ENCODE results near the gene DAW1.

The DAW1 gene

DNA sequence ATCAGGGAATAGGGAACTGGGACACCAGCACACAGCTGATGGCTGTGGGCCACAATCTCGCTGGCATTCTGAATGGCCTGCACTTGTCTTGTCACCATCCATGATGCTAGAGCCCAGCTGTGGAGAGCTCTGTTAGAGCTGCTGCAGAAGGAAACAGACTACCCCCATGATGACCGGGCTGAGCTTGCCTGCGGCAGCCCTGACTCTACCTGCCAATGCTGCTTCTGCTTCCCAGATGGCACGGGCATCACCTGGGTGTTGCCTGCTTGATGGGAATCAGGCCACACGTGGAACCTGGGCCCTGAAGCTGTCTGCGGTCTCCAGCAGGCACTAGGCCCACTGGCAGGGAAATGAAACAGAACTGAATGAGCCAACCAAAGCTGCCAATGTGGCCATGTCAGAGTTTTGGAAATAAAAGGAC is 11.2 kb upstream of the DAW1 start:
- no peak for DNase-seq (ENCODE audit: low read depth, low spot score)

GRCh38 chr2:227861011-227861410 is 10.4 kb upstream of the DAW1 start:
- DNase-seq (ENCODE audit: low read depth, low spot score) = no peak
- peak overlapping the region; percentile 9 for H3K27ac ChIP-seq

More for the DNA sequence above, 11.2 kb upstream of the DAW1 start:
- H3K27ac ChIP-seq = peak overlapping the region; percentile 9

DNA sequence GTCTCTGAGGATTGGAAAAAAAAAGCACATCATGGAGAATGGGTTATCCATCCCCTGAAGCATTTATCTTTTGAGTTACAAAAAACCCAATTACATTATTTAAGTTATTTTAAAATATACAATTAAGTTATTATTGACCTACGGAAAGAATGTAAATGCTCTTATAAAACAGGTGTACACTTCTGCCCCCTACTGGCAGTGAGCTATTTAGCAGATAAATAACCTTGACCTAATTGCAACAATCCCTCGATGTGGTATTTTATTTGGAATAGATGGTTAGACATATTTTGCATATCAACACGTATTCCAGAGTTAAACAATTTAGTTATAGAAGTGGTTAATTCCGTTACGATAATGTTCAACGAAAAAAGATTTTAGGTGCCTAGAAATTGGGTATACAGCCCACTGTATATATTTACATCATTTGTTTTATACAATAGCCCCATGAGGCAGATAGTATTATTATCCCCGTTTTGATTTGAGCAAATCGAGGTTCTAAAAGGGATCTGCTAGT is 9.1 kb upstream of the DAW1 start:
- peak overlapping the region; percentile 90 for H3K27ac ChIP-seq
- no peak for DNase-seq (ENCODE audit: low read depth, low spot score)

DNA sequence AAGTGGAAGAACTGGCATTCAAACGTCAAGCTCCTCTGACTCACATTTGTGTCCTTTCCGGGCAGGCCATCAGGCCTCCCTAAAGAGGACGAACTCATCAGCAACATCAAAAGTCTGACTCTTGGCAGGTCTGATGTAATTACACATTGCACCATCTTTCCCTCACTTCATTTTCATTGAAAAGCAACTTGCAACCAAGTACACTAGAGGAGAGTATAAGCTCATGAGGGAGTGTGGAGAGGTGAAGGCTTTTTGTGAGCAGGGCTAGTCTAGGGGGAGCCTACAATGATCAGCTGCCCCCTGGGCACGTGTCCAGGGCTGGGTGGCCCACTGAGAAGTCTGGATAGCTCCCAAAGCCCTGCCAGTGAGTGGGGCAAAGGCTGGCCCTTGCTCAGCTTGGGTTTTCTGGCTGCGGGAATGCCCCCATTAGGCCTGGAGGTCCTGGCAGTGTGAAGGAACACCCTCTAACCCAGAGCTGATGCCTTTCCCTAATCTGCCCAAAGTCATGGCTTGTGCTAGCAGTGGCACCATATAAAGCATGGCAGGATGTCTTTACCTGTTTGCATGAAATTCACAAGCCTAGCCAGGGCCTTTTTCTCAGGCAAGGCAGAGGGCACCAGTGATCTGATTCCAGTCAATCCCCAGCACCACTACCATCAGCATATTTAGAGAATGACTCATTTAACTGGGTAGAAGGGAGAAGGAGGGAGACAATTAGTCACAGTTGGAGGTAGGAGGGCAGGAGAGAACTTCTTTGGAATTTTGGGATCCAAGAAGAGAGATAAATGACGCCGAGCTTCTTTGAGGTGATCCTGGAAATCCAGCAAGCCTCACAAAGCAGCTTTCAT is 8.5 kb upstream of the DAW1 start:
- DNase-seq (ENCODE audit: low read depth, low spot score) = peak; percentile 46
- H3K27ac ChIP-seq = peak overlapping the region; percentile 90

GRCh38 chr2:227864161-227864756 is 7.2 kb upstream of the DAW1 start:
- DNase-seq (ENCODE audit: low read depth, low spot score) = no peak
- no peak overlapping the region for H3K27ac ChIP-seq

DNA sequence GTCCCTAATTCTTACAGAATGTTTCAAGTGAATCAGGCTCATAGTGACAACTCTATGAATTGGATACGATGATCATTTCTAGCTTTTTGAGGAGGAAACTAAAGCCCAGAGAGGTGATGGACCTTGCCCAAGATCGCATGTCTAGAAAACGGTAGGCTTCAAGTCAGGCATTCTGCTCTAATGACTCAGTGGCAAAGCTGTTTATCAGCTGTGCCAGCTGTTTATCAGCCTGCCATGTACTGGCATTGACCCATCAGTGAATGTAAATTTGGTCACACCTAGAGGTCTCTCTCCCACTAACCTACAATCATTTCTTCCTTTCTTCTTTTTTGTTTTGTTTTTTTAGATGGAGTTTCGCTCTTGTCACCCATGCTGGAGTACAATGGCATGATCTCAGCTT is 6.1 kb upstream of the DAW1 start:
- DNase-seq (ENCODE audit: low read depth, low spot score) = no peak
- H3K27ac ChIP-seq = no peak overlapping the region

DNA sequence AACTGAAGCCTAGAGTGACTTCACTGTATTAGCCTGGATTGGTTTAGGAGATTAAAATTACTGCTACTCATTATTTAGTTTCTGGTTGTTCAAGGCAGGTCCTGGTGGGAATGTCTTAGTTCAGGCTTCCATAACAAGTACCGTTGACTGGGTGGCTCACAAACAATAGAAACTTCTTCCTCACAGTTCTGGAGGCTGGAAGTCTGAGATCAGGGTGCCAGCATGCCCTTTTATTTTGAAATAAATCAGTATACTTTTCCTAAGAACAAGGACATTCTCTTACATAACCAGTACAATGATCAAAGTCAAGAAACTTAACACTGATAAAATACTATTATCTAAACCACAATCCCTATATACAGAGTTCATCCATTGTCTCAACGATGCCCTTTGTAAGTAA is 4.0 kb upstream of the DAW1 start:
- no peak for DNase-seq (ENCODE audit: low read depth, low spot score)
- H3K27ac ChIP-seq = no peak overlapping the region

DNA sequence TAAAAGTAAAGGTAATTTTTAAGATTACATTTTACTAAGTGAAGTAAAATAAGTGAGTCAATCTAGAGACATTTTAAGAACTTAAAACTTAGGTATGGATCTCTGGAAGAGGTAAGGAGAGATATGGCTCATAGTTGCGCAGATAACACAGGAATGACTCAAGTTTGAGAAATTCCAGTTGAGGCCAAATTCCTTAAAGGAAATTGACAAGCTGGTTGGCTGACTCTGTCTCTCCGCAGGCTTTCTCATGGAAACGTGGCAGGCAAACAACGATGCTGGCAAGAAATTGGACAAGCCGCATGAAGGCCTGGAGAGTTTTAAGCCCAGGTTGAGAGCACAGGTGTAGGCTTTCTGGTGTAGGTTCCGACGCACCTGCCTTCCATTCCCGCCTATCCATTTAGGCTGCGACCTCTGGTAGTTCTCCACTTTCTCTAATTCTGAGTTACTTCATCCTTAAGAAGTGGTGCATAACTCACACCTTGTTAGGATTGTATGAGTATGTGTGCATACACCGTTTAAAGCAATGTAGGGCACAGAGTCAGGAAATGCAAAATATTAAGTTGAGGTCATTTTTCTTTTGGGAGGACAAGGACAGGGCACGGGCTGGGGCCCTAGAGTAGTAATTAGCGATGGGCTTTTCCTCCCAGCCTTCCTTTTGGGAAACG is 589 bp upstream of the DAW1 start:
- no peak for DNase-seq (ENCODE audit: low read depth, low spot score)
- peak overlapping the region; percentile 18 for H3K27ac ChIP-seq

GRCh38 chr2:227872676-227873075 is 1.2 kb downstream of the DAW1 start:
- H3K27ac ChIP-seq = no peak overlapping the region
- no peak for DNase-seq (ENCODE audit: low read depth, low spot score)

DNA sequence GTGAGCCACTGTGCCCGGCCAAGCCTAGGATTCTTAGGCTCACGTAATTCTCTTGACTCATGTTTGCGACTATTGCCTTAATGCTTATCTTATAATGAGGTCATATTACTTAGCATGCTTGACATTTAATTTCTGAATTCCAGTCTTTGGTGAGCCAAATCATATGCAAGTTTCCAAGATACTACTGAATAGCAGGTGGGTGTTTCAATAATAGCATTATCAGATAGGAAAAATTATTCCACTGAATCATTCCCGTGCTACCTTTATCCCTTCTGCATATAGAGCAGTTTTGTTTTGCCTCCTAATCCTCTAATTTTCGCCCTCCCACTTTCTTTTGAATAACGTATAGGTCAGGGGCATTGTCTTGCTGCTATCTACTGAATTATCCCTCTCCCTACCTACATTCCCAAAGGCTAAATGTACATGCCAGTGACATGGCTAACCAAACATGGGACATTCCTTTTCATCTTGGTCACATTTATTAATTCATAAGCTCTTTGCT is 4.9 kb downstream of the DAW1 start:
- DNase-seq (ENCODE audit: low read depth, low spot score) = no peak
- no peak overlapping the region for H3K27ac ChIP-seq

- DNase-seq (ENCODE audit: low read depth, low spot score) = no peak
- no peak overlapping the region for H3K27ac ChIP-seq
Measured at GRCh38 chr2:227877421-227878310, 6.2 kb downstream of the DAW1 start.

DNA sequence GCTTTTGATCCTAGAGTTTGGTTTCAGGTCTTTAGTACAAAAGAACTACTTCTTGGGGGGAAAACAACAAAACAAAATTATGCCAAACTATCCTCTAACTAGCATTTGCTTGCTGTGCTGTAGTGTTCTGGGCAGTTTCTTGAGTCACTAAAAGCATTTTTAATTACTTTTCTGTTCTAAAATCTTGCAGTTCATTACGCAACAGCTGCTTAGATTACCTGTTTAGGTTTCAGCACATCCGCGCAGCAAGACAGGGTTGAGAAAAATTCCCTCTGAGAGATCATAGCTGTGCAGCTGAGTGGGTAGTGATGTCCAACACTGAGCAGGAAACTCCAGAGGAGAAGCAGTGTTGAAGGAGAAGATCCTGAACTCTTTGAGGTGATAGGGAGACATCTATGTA is 9.0 kb downstream of the DAW1 start:
- no peak overlapping the region for H3K27ac ChIP-seq
- no peak for DNase-seq (ENCODE audit: low read depth, low spot score)

- H3K27ac ChIP-seq = no peak overlapping the region
- DNase-seq (ENCODE audit: low read depth, low spot score) = no peak
Measured at GRCh38 chr2:227881866-227882517, 10.6 kb downstream of the DAW1 start.

DNA sequence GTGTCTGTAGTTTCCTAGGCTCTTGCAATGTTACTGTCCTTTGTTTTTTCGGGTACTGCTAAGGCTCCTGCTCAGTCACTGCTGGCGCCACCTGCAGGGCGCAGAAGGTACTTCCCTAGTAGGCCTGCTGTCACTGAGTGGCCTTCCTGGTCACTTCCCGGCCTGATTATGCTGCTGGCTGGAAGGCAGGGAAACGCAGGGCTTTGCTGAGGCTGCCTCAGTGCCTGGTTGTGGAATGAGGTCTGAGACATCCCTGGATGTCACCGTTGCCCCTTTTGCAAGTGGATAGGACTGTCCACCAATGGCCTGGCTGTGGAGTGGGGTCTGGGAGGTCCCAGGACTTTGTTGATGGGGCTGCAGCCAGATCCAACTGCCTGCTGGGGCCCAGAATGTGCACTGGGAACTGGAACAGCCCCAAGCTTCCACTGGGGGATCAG is 13.1 kb downstream of the DAW1 start:
- DNase-seq (ENCODE audit: low read depth, low spot score) = no peak
- H3K27ac ChIP-seq = no peak overlapping the region

DNA sequence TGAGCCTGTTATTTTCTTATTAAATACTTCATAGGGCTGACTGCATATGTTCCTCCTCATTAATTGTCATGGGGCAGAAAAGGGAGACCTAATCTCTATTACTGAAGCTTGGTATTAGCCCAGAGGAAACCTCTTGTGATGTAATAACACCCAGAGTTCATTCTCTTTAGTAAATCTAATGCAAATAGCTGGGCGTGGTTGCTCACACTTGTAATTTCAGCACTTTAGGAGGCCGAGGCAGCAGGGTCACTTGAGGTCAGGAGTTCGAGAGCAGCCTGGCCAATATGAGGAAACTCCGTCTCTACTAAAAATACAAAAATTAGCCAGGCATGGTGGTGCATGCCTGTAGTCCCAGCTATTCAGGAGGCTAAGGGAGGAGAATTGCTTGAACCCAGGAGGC is 14.7 kb downstream of the DAW1 start:
- no peak overlapping the region for H3K27ac ChIP-seq
- DNase-seq (ENCODE audit: low read depth, low spot score) = no peak

DNA sequence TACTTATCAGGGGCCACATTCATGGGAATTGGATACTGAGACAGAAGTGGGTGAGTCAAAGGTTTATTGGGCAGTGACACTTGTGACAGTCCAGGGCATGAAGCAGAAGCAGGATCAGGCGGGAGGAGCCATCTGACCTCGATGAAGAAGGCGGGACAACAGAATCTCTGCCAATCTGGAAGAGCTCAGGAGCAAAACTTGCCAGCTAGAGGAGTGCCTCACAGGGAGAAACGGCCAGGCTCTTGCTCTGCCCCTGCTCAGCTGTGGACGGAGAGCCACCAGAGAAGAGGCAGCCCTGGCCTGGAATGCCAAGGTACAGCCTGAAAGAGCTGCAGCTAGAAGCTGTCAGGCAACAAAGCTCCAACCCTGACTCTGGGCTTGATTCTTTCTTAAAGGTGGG is 16.9 kb downstream of the DAW1 start:
- H3K27ac ChIP-seq = no peak overlapping the region
- no peak for DNase-seq (ENCODE audit: low read depth, low spot score)

GRCh38 chr2:227889336-227889735 is 17.9 kb downstream of the DAW1 start:
- peak; percentile 27 for DNase-seq (ENCODE audit: low read depth, low spot score)

GRCh38 chr2:227890495-227891079 is 19.2 kb downstream of the DAW1 start:
- no peak overlapping the region for H3K27ac ChIP-seq
- no peak for DNase-seq (ENCODE audit: low read depth, low spot score)

More at GRCh38 chr2:227889336-227889735, 17.9 kb downstream of the DAW1 start:
- H3K27ac ChIP-seq = no peak overlapping the region

GRCh38 chr2:227891673-227892072 is 20.2 kb downstream of the DAW1 start:
- no peak overlapping the region for H3K27ac ChIP-seq
- DNase-seq (ENCODE audit: low read depth, low spot score) = no peak
